H9 (cell line): ENCODE measurements around the gene NEDD4L. TPM values are rescaled to one million over a fixed set of nuclear protein-coding genes. Genes with fewer than 3 reads are reported as not detected.

Experiments used
- DNase-seq: peaks from one replicate; pipeline ENCODE4 v3.0.0-alpha.2; 2017
- H2AFZ ChIP-seq: one replicate; pipeline ENCODE4 v1.6.1; 2013; ENCODE audit warnings: mild to moderate bottlenecking, low read length, control low read depth, moderate library complexity
- H2AK5ac ChIP-seq: 2 replicates; pipeline ENCODE4 v1.6.1; 2013; ENCODE audit warnings: low read length, control low read depth, mixed read lengths; ENCODE audit not compliant: insufficient read length
- H2BK120ac ChIP-seq: one replicate; pipeline ENCODE4 v1.6.1; 2013; ENCODE audit warnings: low read depth, mild to moderate bottlenecking, low read length, control low read depth, inconsistent platforms; ENCODE audit not compliant: poor library complexity, severe bottlenecking
- H2BK12ac ChIP-seq: 2 replicates; pipeline ENCODE4 v1.6.1; 2013; ENCODE audit warnings: low read length, control low read depth, mixed read lengths, low read depth; ENCODE audit not compliant: insufficient read length
- H2BK15ac ChIP-seq: 2 replicates; pipeline ENCODE4 v1.6.1; 2013; ENCODE audit warnings: low read depth, low read length, control low read depth
- H2BK20ac ChIP-seq: one replicate; pipeline ENCODE4 v1.6.1; 2013; ENCODE audit warnings: low read depth, mild to moderate bottlenecking, low read length, control low read depth, inconsistent platforms; ENCODE audit not compliant: poor library complexity, severe bottlenecking
- H2BK5ac ChIP-seq: 2 replicates; pipeline ENCODE4 v1.6.1; 2013; ENCODE audit warnings: low read length, control low read depth, mixed read lengths; ENCODE audit not compliant: insufficient read length
- H3K14ac ChIP-seq: 2 replicates; pipeline ENCODE4 v1.6.1; 2013; ENCODE audit warnings: low read length, control low read depth; ENCODE audit not compliant: insufficient read depth
- H3K18ac ChIP-seq: 2 replicates; pipeline ENCODE4 v1.6.1; 2013; ENCODE audit warnings: low read depth, mild to moderate bottlenecking, mixed read lengths, low read length, control low read depth; ENCODE audit not compliant: insufficient read length
- H3K23ac ChIP-seq: 2 replicates; pipeline ENCODE4 v1.6.1; 2013; ENCODE audit warnings: low read length, control low read depth, mixed read lengths, low read depth; ENCODE audit not compliant: insufficient read length
- H3K23me2 ChIP-seq: 2 replicates; pipeline ENCODE4 v1.6.1; 2013; ENCODE audit warnings: low read depth, mild to moderate bottlenecking, mixed read lengths, low read length, control low read depth; ENCODE audit not compliant: insufficient read length, poor library complexity, severe bottlenecking
- H3K27ac ChIP-seq: 2 replicates; pipeline ENCODE4 v1.5.1; 2013; ENCODE audit warnings: low read length, control low read depth, mixed read lengths, low read depth; ENCODE audit not compliant: insufficient read length
- H3K27me3 ChIP-seq: 2 replicates; pipeline ENCODE4 v1.6.1; 2013; ENCODE audit warnings: low read length, control low read depth, inconsistent platforms; ENCODE audit not compliant: insufficient read depth
- H3K4ac ChIP-seq: 2 replicates; pipeline ENCODE4 v1.6.1; 2013; ENCODE audit warnings: low read depth, mild to moderate bottlenecking, control low read depth, inconsistent platforms, low read length, moderate library complexity
- H3K4me1 ChIP-seq: 2 replicates; pipeline ENCODE4 v1.6.1; 2013; ENCODE audit warnings: low read length, control low read depth, inconsistent platforms; ENCODE audit not compliant: insufficient read depth
- H3K4me2 ChIP-seq: 2 replicates; pipeline ENCODE4 v1.6.1; 2013; ENCODE audit warnings: low read length, control low read depth, mixed read lengths; ENCODE audit not compliant: insufficient read length, insufficient read depth
- H3K56ac ChIP-seq: 2 replicates; pipeline ENCODE4 v1.6.1; 2013; ENCODE audit warnings: low read depth, mild to moderate bottlenecking, mixed read lengths, low read length, control low read depth; ENCODE audit not compliant: insufficient read length
- H3K79me1 ChIP-seq: 2 replicates; pipeline ENCODE4 v1.6.1; 2013; ENCODE audit warnings: low read depth, mild to moderate bottlenecking, moderate library complexity, low read length, control low read depth, inconsistent platforms; ENCODE audit not compliant: insufficient read depth, poor library complexity, severe bottlenecking
- H3K79me2 ChIP-seq: 2 replicates; pipeline ENCODE4 v1.6.1; 2013; ENCODE audit warnings: low read length, control low read depth, inconsistent platforms; ENCODE audit not compliant: insufficient read depth
- H3K9ac ChIP-seq: 2 replicates; pipeline ENCODE4 v1.6.1; 2013; ENCODE audit warnings: low read length, control low read depth, mixed read lengths; ENCODE audit not compliant: insufficient read length; ENCODE audit errors: extremely low read depth
- H3K9me3 ChIP-seq: one replicate; pipeline ENCODE4 v1.6.1; 2013; ENCODE audit warnings: low read depth, low read length, inconsistent platforms; ENCODE audit not compliant: control insufficient read depth
- H3T11ph ChIP-seq: one replicate; pipeline ENCODE4 v1.6.1; 2013; ENCODE audit warnings: mild to moderate bottlenecking, low read length, control low read depth, inconsistent platforms
- H4K20me1 ChIP-seq: one replicate; pipeline ENCODE4 v1.6.1; 2013; ENCODE audit not compliant: control insufficient read depth, insufficient read length, insufficient read depth
- H4K5ac ChIP-seq: 2 replicates; pipeline ENCODE4 v1.6.1; 2013; ENCODE audit warnings: low read depth, mild to moderate bottlenecking, mixed read lengths, low read length, control low read depth; ENCODE audit not compliant: insufficient read length
- H4K8ac ChIP-seq: replicated peaks from 2 replicates; pipeline ENCODE4 v1.6.1; 2013; ENCODE audit warnings: low read length, control low read depth, mixed read lengths, low read depth; ENCODE audit not compliant: insufficient read length
- H4K91ac ChIP-seq: 2 replicates; pipeline ENCODE4 v1.6.1; 2013; ENCODE audit warnings: low read depth, mild to moderate bottlenecking, moderate library complexity, mixed read lengths, low read length, control low read depth; ENCODE audit not compliant: insufficient read length
- H3K27ac Mint-ChIP-seq, 3 experiments: 2 replicates in 2 of 3; 3 replicates in 1 of 3; pipeline ENCODE4 v1.8.0; 2020 to 2021; ENCODE audit warnings: mixed read lengths in 3 of 3, mild to moderate bottlenecking in 1 of 3, moderate library complexity in 1 of 3
- H3K27me3 Mint-ChIP-seq: 2 replicates; pipeline ENCODE4 v1.8.0; 2021; ENCODE audit warnings: low read depth, mild to moderate bottlenecking, moderate library complexity, mixed read lengths
- H3K36me3 Mint-ChIP-seq, 3 experiments: 2 replicates in 2 of 3; 3 replicates in 1 of 3; pipeline ENCODE4 v1.8.0; 2020 to 2021; ENCODE audit warnings: low read depth in 3 of 3, mixed read lengths in 3 of 3; ENCODE audit not compliant: insufficient read depth in 1 of 3
- H3K4me1 Mint-ChIP-seq, 2 experiments: 2 replicates each; pipeline ENCODE4 v1.8.0; 2020; ENCODE audit warnings: mixed read lengths in 2 of 2
- H3K4me3 Mint-ChIP-seq, 2 experiments: 2 replicates in 1 of 2; 3 replicates in 1 of 2; pipeline ENCODE4 v1.8.0; 2020 to 2021; ENCODE audit warnings: mild to moderate bottlenecking in 2 of 2, mixed read lengths in 2 of 2, moderate library complexity in 1 of 2
- H3K9me3 Mint-ChIP-seq, 2 experiments: 2 replicates in 1 of 2; 3 replicates in 1 of 2; pipeline ENCODE4 v1.8.0; 2020; ENCODE audit warnings: mild to moderate bottlenecking in 2 of 2, mixed read lengths in 2 of 2, moderate library complexity in 1 of 2
- CTCF ChIP-seq: fragments of 200-600 bp; sonication (generic); conservative IDR thresholded peaks from 3 replicates; pipeline ENCODE4 v1.8.0; 2021; ENCODE audit warnings: antibody characterized with exemption, mild to moderate bottlenecking
- WGBS: extraction: QIAGEN DNeasy Blood & Tissue Kit; methylation state at CpG from one replicate; pipeline ENCODE4 v1.1.7; 2013; ENCODE audit warnings: missing lambda C conversion rate, low lambda C conversion rate, mixed read lengths; ENCODE audit not compliant: insufficient read length; ENCODE audit errors: extremely low coverage; 5-methylcytosine and 5-hydroxymethylcytosine counted together
- total RNA-seq: library from RNA; stranded (reverse); gene quantifications from 2 replicates; pipeline ENCODE4 v1.2.1, GENCODE V29; 2021

NEDD4L gene
- total RNA-seq, 1 experiment from 2014 or later = 76.3 TPM

DNA sequence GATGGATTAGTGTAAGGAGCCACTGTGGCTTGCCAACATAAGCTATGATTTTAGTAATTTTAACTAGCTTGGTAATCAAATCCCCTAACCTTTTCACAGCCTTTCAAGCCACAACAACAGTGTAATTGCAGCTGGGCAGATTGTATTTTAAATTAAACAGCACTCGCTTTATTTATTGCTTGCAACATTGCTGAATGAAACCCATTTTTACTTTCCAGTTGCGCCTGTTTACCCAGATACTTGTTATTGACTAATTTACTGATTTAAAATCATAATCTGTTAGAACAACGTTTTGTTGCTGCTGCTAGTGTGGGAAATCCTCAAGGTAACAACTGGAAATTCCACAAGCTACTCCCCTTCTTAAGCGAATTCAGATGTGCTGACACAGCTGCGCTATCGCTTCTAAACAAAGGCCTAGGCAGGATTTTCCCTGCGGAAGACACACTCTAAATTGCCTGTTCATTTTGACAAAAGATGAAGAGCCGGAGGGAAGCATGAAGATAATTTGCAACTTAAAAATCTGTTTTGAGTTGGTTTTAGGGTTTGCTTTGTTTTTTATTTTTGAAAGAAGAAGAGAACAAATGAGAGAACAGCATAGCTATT lies 300.9 kb downstream of the NEDD4L start:
- Histone ChIP-seq H4K91ac (no peak overlapping the region), H2AK5ac (no peak overlapping the region), H3K18ac (peak overlapping the region; percentile 16), H3K79me2 (no peaks in the 10 kb centered on the region), H2BK12ac (no peak overlapping the region), H3K4me2 (peak overlapping the region; percentile 2), H2BK5ac (no peak overlapping the region), H4K8ac (no peak overlapping the region), H3K4ac (no peak overlapping the region; the same call in 1 of the 2 replicates), H3K56ac (no peak overlapping the region), H3K14ac (no peak overlapping the region), H3K27ac (peak overlapping the region; percentile 94), H2BK120ac (no peak overlapping the region), H2BK15ac (no peak overlapping the region), H4K5ac (no peak overlapping the region), H3K79me1 (no peaks in the 10 kb centered on the region), H3K9ac (no peak overlapping the region), H2AFZ (no peak overlapping the region), H2BK20ac (no peak overlapping the region), H3K23ac (no peak overlapping the region), H3K23me2 (no peaks in the 10 kb centered on the region), H3K27me3 (no peaks in the 10 kb centered on the region), H4K20me1 (no peaks in the 10 kb centered on the region), H3K4me1 (peaks cover 18% of the 10 kb centered on the region), H3T11ph (no peak overlapping the region), H3K9me3 (no peaks in the 10 kb centered on the region)
- no CpG with 5 or more reads among the region's 8 CpGs for WGBS
- peak overlapping the region in 1 of 2 experiments; percentile 51; a peak in 2 of 5 replicates for H3K4me3 Mint-ChIP-seq
- DNase-seq = no peak
- H3K27me3 Mint-ChIP-seq = no peaks in the 10 kb centered on the region
- H3K4me1 Mint-ChIP-seq = peaks cover 78 to 80% of the 10 kb centered on the region in 2 experiments
- H3K27ac Mint-ChIP-seq = peak overlapping the region; percentile 83 to 99 (median 93)
- H3K36me3 Mint-ChIP-seq = peaks cover 9 to 33% (median 33%) of the 10 kb centered on the region in 3 experiments; a peak in 6 of 7 replicates
- no peaks in the 10 kb centered on the region for H3K9me3 Mint-ChIP-seq
- TF ChIP-seq CTCF = no peak
